ENCODE results near the gene GLDC. TPM values are rescaled to one million over a fixed set of nuclear protein-coding genes. Genes with fewer than 3 reads are reported as not detected.

The GLDC gene
- total RNA-seq, 1 donor from 2014 or later: not detected

DNA sequence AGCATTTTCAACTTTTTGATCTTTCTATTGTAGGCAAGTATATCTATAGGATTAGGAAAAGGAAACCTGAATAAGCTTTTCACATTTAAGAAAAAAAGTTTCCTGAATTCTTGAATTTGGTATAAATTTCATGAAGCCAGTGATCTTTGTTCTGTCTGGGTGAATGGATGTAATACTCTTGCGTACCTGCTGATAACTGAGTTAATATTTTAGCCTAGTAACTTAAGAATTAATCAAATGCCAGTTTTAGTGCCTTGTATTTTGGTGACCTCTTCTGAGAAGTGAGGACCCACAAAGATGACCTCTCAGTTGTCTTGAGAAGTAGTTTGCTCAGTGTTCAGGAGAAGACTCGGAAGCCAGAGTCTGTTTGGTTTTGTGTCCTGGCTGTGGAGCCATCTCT lies 154.7 kb downstream of the GLDC start:
- intact Hi-C loops (cut with micrococcal nuclease): no loop called here
- DNase-seq: no peak
- no peaks in the 10 kb centered on the region for H3K27me3 ChIP-seq (ENCODE audit: low read depth)
- TF ChIP-seq, protein P1, sequence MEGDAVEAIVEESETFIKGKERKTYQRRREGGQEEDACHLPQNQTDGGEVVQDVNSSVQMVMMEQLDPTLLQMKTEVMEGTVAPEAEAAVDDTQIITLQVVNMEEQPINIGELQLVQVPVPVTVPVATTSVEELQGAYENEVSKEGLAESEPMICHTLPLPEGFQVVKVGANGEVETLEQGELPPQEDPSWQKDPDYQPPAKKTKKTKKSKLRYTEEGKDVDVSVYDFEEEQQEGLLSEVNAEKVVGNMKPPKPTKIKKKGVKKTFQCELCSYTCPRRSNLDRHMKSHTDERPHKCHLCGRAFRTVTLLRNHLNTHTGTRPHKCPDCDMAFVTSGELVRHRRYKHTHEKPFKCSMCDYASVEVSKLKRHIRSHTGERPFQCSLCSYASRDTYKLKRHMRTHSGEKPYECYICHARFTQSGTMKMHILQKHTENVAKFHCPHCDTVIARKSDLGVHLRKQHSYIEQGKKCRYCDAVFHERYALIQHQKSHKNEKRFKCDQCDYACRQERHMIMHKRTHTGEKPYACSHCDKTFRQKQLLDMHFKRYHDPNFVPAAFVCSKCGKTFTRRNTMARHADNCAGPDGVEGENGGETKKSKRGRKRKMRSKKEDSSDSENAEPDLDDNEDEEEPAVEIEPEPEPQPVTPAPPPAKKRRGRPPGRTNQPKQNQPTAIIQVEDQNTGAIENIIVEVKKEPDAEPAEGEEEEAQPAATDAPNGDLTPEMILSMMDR (IDR thresholded peaks at IDR 0.05; ENCODE audit: borderline replicate concordance): no peak
- no peak overlapping the region for H3K27ac ChIP-seq (replicated peaks)
- H3K9me3 ChIP-seq (replicated peaks): no peaks in the 10 kb centered on the region
- no peak overlapping the region for H3K4me3 ChIP-seq
- peaks cover 4% of the 10 kb centered on the region for H3K4me1 ChIP-seq
- H3K36me3 ChIP-seq: peaks cover 31% of the 10 kb centered on the region

DNA sequence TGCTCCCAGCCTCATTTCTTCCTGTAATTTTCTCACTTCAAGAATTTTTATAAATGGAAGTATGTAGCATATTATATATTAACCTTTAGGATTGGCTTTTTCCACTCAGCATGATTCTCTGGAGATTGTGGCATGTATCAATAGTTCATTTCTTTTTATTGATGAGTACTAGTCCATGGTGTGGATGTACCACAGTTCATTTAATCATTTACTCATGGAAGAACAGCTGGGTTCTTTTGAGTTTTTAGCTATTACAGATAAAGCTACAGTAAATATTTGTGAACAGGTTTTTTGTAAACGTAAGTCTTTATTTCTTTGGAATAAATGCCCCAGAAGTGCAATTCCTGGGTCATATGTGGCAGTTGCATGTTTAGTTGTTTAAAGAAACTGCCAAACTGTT lies 156.4 kb downstream of the GLDC start:
- peaks cover 45% of the 10 kb centered on the region for H3K36me3 ChIP-seq
- no peak for DNase-seq
- no peaks in the 10 kb centered on the region for H3K27me3 ChIP-seq (ENCODE audit: low read depth)
- H3K4me1 ChIP-seq: no peaks in the 10 kb centered on the region
- intact Hi-C loops (cut with micrococcal nuclease): no loop called here
- TF ChIP-seq, protein P1 (IDR thresholded peaks at IDR 0.05; ENCODE audit: borderline replicate concordance): no peak
- no peak overlapping the region for H3K4me3 ChIP-seq
- no peak overlapping the region for H3K27ac ChIP-seq (replicated peaks)
- H3K9me3 ChIP-seq (replicated peaks): no peaks in the 10 kb centered on the region

DNA sequence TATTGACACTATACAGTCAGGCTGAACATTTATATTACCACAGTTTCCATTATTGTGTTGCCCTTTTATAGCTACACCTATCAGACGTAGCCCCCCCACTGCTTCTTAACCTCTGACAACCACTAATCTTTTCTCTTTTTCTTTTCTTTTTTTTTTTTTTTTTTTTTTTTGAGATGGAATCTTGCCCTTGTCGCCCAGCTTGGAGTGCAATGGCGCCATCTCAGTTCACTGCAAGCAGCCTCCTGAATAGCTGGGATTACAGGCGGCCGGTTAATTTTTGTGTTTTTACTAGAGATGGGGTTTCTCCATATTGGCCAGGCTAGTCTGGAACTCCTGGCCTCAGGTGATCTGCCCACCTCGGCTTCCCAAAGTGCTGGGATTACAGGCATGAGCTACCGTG lies 157.1 kb downstream of the GLDC start:
- TF ChIP-seq, protein P1 (IDR thresholded peaks at IDR 0.05; ENCODE audit: borderline replicate concordance): no peak
- H3K4me3 ChIP-seq: no peak overlapping the region
- intact Hi-C loops (cut with micrococcal nuclease): no loop called here
- H3K27ac ChIP-seq (replicated peaks): no peak overlapping the region
- no peaks in the 10 kb centered on the region for H3K4me1 ChIP-seq
- no peak for DNase-seq
- peaks cover 52% of the 10 kb centered on the region for H3K36me3 ChIP-seq
- H3K27me3 ChIP-seq (ENCODE audit: low read depth): no peaks in the 10 kb centered on the region
- no peaks in the 10 kb centered on the region for H3K9me3 ChIP-seq (replicated peaks)

DNA sequence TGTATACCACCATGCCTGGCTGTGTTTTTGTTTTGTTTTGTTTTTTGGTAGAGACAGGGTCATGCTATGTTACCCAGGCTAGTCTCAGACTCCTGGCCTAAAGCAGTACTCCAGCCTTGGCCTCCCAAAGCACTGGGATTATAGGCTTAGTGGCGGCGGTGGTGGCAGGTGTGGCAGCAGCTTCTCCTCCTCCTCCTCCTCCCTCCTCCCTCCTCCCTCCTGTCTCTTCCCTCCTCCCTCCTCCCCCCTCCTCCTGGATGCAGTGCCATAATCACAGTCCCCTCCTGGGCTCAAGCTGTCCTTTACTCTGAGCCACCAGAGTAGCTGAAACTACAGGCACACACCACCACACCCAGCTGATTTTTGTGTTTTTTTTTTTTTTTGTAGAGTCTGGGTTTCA lies 161.3 kb downstream of the GLDC start:
- Histone ChIP-seq H3K9me3 (replicated peaks) (no peaks in the 10 kb centered on the region), H3K4me3 (no peak overlapping the region), H3K4me1 (no peaks in the 10 kb centered on the region), H3K36me3 (peaks cover 92% of the 10 kb centered on the region), H3K27ac (replicated peaks) (no peak overlapping the region), H3K27me3 (ENCODE audit: low read depth) (no peaks in the 10 kb centered on the region)
- no peak for DNase-seq
- TF ChIP-seq, protein P1 (IDR thresholded peaks at IDR 0.05; ENCODE audit: borderline replicate concordance): no peak
- intact Hi-C loops (cut with micrococcal nuclease): no loop called here

Other genes with a start within 250 kb of the GLDC start
- 14.1 TPM for gene UHRF2, start 232.5 kb downstream of the GLDC start, total RNA-seq
- gene KDM4C, start 112.2 kb upstream of the GLDC start, total RNA-seq: 14.1 TPM